ENCODE data around the gene SEPSECS.
"Not testable (repeated sequence)": the region's sequence is repeated elsewhere in the genome, so short reads cannot be mapped to it uniquely, and the experiment has no call there.

SEPSECS gene

DNA sequence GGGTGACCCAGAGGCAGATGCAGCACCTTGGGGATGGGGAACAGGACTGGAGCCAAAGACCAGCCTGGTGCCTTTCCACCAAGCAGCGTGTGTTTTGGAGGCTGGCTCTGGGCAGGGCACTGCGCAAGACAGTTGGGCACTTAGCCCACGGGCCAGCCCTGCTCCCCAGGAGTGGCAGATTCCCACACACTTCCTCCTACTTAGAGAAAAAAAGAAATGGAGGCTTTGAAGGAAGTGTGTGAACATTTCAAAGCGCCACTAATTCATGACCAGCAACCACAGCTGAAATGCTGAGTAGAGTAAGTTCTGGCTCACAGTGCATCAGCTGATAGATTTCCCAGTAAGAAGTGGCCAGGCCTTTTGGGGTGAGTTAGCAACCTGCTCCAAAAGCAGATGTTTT is 74.6 kb downstream of the SEPSECS start:
- DNase-seq (ENCODE audit: low read depth in 3 of 3, low spot score in 1 of 3), result no peak

DNA sequence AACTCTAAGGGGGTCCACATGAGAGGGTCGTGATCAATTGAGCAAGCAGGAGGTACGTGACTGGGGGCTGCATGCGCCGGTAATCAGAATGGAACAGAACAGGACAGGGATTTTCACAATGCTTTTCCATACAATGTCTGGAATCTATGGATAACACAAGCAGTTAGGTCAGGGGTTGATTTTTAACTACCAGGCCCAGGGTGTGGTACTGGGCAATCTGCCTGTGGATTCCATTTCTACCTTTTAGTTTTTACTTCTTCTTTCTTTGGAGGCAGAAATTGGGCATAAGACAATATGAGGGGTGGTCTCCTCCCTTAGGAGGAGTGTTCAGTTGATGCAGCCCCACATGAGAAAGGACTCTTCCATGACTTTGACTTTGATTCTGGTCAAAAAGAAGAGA is 76.8 kb downstream of the SEPSECS start:
- not testable (repeated sequence) for DNase-seq (ENCODE audit: low read depth in 3 of 3, low spot score in 1 of 3)

DNA sequence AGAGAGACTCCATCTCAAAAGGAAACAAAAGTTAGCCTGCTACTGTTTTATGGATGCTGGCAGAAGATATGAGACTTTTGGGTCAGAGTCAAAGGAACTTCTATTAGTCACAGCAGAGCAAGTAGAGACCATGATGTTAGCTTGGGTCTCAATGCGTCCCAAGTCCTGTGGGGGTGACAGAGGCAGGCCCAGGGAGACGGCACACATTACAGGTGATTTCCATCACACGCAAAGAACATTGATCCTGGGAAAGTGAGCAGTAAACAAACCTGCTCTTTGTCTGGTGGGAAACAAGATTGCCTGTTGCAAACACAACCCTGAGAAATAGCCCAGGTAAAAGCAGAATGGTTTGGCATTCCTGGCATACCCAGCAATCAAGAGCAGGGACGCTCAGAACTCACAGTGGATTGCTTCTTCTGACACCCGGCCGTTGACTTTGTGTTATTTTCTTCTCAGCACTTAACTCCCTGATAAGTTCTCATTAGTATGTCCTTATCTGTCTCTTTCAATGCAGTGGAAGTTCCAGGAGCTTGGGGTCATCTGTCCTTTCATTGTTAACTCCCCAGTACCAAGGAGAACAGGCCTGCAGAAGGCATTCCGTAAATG is 78.3 kb downstream of the SEPSECS start:
- no peak for DNase-seq (ENCODE audit: low read depth in 3 of 3, low spot score in 1 of 3)

DNA sequence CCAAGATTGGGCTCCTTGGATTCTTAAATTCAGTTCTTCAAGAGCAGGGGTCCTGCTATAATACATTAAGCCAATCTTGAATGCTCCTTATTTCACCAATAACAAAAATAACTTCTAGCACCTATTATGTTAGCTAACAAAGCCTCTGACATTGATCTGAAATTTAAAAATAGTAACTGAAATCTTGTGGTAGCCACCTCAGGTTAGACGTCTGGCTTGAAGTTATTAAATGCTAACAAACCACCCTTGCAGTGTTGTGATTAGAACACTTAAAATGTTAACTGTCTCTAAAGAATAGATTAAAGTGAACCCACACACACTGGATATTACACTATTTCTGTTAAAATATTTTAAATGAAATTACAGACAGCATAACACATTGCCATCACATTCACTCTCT is 79.7 kb downstream of the SEPSECS start:
- no peak for DNase-seq (ENCODE audit: low read depth in 3 of 3, low spot score in 1 of 3)

DNA sequence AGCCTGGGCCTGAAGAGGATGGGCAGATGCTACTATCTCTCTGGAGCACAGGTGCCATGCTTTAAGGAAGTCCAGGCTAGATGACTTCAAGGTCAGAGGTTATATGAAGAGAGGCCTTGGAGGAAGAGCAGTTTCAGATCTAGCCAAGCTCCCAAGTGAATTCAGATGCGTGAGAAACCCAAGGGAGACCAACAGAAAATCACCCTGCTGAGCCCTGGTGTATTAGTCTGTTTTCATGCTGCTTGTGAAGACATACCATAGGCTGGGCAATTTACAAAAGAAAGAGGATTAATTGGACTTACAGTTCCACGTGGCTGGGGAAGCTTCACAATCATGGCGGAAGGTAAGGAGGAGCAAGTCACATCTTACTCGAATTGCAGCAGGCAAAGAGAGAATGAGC is 81.7 kb downstream of the SEPSECS start:
- DNase-seq (ENCODE audit: low read depth in 3 of 3, low spot score in 1 of 3), result no peak

DNA sequence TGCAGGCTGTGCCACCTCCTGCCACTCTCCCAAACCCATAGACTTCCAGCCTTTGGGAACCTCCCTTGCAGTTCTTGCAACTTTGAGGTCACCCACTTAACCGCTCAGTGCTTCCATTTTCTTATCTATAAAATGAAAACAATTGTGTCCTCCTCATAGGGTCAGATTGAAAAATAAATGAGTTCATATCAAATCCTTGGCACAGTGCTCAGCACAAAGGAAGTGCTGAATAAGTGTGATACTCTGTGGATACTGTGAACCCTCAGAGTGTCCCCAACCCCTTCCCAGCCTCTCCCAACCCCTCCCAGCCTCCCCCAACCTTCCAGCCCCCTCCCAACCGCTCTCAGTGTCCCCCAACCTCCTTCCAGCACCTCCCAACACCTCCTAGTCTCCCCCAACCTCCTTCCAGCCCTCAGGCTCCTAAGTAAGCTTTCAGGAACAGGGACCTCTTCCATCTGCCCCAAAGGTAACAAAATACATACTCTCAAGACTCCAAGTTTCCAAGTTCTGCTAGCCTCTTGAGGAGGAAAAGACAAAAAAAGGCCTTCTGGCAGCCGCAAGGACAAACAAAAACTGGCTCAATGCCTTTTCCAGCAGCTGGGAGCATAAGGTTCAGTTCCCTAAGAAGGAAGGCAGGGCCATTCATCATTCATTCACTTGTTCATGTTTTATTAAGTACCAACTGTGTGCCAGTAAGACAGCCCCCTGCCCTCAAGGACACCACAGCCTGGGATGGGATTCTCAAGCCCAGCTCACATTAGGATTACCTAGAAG is 83.4 kb downstream of the SEPSECS start:
- no peak for DNase-seq (ENCODE audit: low read depth in 3 of 3, low spot score in 1 of 3)

DNA sequence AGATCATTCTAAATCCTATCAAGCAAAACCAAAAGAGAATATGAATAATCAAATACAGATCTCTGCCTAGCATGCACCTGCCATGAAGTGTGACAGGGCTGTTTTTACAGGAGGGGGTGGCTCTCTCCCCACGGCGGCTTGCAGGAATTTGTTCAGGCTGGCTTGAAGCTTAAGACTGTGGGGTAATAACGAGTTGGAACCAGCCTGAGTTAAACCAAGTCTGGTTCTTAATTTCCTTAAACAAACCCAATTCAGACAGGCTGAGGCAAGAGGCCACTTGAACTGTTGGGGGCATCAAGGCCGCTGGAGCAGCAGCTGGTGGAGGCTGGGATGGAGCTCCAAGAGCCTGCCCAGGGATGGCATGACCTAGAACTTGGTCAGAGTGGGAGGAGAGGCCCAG is 84.4 kb downstream of the SEPSECS start:
- DNase-seq (ENCODE audit: low read depth in 3 of 3, low spot score in 1 of 3), result no peak

DNA sequence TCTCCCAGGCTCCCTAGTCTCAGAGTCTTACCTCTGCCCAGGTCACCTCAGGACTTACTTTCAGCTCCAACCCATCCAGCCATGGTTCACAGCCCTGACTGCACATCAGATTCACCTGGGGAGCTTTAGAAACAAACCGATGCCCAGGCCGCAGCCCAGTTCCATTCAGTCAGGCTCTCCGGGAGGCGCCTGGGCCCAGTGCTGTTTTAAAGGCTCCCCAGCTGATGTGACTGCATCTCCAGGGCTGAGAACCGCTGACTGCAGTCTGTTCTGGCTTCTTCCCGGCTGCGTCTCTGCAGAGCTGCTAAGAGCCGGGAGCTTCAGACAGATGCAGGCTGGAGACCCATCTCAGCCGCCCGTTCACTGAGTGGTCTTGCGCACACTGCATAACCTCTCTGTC is 85.1 kb downstream of the SEPSECS start:
- no peak for DNase-seq (ENCODE audit: low read depth in 3 of 3, low spot score in 1 of 3)

DNA sequence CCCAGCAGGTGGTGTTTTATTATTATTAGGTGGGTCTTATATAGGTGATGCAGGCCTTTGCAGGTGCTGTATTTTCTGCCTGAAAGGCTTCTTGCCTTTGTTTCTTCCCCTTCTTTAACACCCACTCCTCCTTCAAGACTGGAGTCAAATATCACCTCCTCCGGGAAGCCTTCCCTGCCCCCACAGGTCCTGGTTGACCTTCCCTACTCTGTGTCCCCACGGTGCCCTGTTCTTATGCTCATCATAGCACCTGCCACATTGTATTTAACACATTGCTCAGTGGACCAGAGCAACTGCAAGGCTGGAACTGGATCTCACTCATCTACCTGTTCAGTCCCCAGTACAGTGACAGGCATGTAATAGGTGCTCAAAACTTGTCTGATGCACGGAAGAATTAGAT is 89.7 kb downstream of the SEPSECS start:
- no peak for DNase-seq (ENCODE audit: low read depth in 3 of 3, low spot score in 1 of 3)
